ENCODE results near the gene PCIF1. TPM values are rescaled to one million over a fixed set of nuclear protein-coding genes. Genes with fewer than 3 reads are reported as not detected.

PCIF1 gene
- total RNA-seq, 1 donor from 2014 or later, result 37.8 TPM

GRCh38 chr20:45964006-45964400 lies 29.5 kb downstream of the PCIF1 start:
- H3K27me3 Mint-ChIP-seq, result no peaks in the 10 kb centered on the region
- H3K27ac Mint-ChIP-seq, result no peak overlapping the region
- no peak overlapping the region for H3K4me3 Mint-ChIP-seq (ENCODE audit: low read depth)
- DNase-seq (ENCODE audit: low spot score, unreplicated experiment), result no peak
- peaks cover 14% of the 10 kb centered on the region for H3K36me3 Mint-ChIP-seq (ENCODE audit: insufficient read depth)
- H3K9me3 Mint-ChIP-seq (ENCODE audit: low read depth), result no peaks in the 10 kb centered on the region
- no peak for TF ChIP-seq CTCF (IDR thresholded peaks at IDR 0.05; ENCODE audit: unreplicated experiment)
- no peaks in the 10 kb centered on the region for H3K4me1 Mint-ChIP-seq (ENCODE audit: low read depth)

- H3K4me3 Mint-ChIP-seq (ENCODE audit: low read depth), result no peak overlapping the region
- peaks cover 11% of the 10 kb centered on the region for H3K36me3 Mint-ChIP-seq (ENCODE audit: insufficient read depth)
- peak overlapping the region; percentile 62 for H3K27ac Mint-ChIP-seq
- peaks cover 3% of the 10 kb centered on the region for H3K4me1 Mint-ChIP-seq (ENCODE audit: low read depth)
- DNase-seq (ENCODE audit: low spot score, unreplicated experiment), result no peak
- H3K9me3 Mint-ChIP-seq (ENCODE audit: low read depth), result no peaks in the 10 kb centered on the region
- no peaks in the 10 kb centered on the region for H3K27me3 Mint-ChIP-seq
- TF ChIP-seq CTCF (IDR thresholded peaks at IDR 0.05; ENCODE audit: unreplicated experiment), result no peak
Observed at GRCh38 chr20:45965169-45966002, 30.9 kb downstream of the PCIF1 start.

GRCh38 chr20:45967551-45968080 lies 33.1 kb downstream of the PCIF1 start:
- Mint-ChIP-seq H3K9me3 (ENCODE audit: low read depth) (no peaks in the 10 kb centered on the region), H3K4me3 (ENCODE audit: low read depth) (no peak overlapping the region), H3K4me1 (ENCODE audit: low read depth) (peaks cover 9% of the 10 kb centered on the region)

GRCh38 chr20:45968081-45968671 lies 33.7 kb downstream of the PCIF1 start:
- TF ChIP-seq CTCF (IDR thresholded peaks at IDR 0.05; ENCODE audit: unreplicated experiment), result no peak
- H3K36me3 Mint-ChIP-seq (ENCODE audit: insufficient read depth), result peaks cover 4% of the 10 kb centered on the region
- H3K4me3 Mint-ChIP-seq (ENCODE audit: low read depth), result no peak overlapping the region
- H3K9me3 Mint-ChIP-seq (ENCODE audit: low read depth), result no peaks in the 10 kb centered on the region
- H3K27me3 Mint-ChIP-seq, result no peaks in the 10 kb centered on the region
- H3K4me1 Mint-ChIP-seq (ENCODE audit: low read depth), result peaks cover 9% of the 10 kb centered on the region
- DNase-seq (ENCODE audit: low spot score, unreplicated experiment), result no peak
- no peak overlapping the region for H3K27ac Mint-ChIP-seq

More at GRCh38 chr20:45967551-45968080, 33.1 kb downstream of the PCIF1 start:
- DNase-seq (ENCODE audit: low spot score, unreplicated experiment), result no peak
- TF ChIP-seq CTCF (IDR thresholded peaks at IDR 0.05; ENCODE audit: unreplicated experiment), result no peak
- no peaks in the 10 kb centered on the region for H3K27me3 Mint-ChIP-seq
- peaks cover 7% of the 10 kb centered on the region for H3K36me3 Mint-ChIP-seq (ENCODE audit: insufficient read depth)
- H3K27ac Mint-ChIP-seq, result no peak overlapping the region

GRCh38 chr20:45968801-45969711 lies 34.6 kb downstream of the PCIF1 start:
- no peak overlapping the region for H3K4me3 Mint-ChIP-seq (ENCODE audit: low read depth)
- H3K27ac Mint-ChIP-seq, result no peak overlapping the region
- DNase-seq (ENCODE audit: low spot score, unreplicated experiment), result no peak

More at GRCh38 chr20:45968801-45969711, 34.6 kb downstream of the PCIF1 start:
- TF ChIP-seq CTCF (IDR thresholded peaks at IDR 0.05; ENCODE audit: unreplicated experiment), result no peak
- peaks cover 4% of the 10 kb centered on the region for H3K36me3 Mint-ChIP-seq (ENCODE audit: insufficient read depth)
- peaks cover 9% of the 10 kb centered on the region for H3K4me1 Mint-ChIP-seq (ENCODE audit: low read depth)
- no peaks in the 10 kb centered on the region for H3K9me3 Mint-ChIP-seq (ENCODE audit: low read depth)
- no peaks in the 10 kb centered on the region for H3K27me3 Mint-ChIP-seq
